Right lobe of liver (tissue), 4 donors: ENCODE measurements around the gene SNX9.

Experiments used
- CTCF ChIP-seq, 4 donors: fragments of 200-600 bp in 3 of 4; fragments of 450-650 bp in 1 of 4; IDR thresholded peaks; one replicate each; pipeline versions ENCODE4 v1.5.1 to v1.8.0; 2016 to 2022; ENCODE audit warnings: antibody characterized with exemption in 4 of 4, mild to moderate bottlenecking in 2 of 4
- POLR2A ChIP-seq: fragments of 450-650 bp; IDR thresholded peaks from one replicate; pipeline ENCODE4 v1.6.1; 2017; ENCODE audit warnings: antibody characterized with exemption, mild to moderate bottlenecking
- donor health status: DM: no; HTN: no; CAD: no.
- donor health status: DM: no; HTN: no; CAD: no.
- donor health status: DM: no; HTN: yes; CAD: no.

GRCh38 chr6:157978021-157978783, 155.2 kb downstream of the SNX9 start:
- TF ChIP-seq CTCF (IDR thresholded peaks at IDR 0.05) (no peak), POLR2A (no peak)
